SK-N-SH treated with all-trans-retinoic acid at 6 μM for 48 hours (cell line): ENCODE results near the gene CA11.

Source experiments
- ARNTL ChIP-seq: fragments of 450-650 bp; formaldehyde crosslinking; IDR thresholded peaks from 2 replicates; pipeline ENCODE4 v1.5.0; 2020; ENCODE audit warnings: low read depth, mild to moderate bottlenecking, moderate library complexity, borderline replicate concordance
- CREB5 ChIP-seq: fragments of 250-450 bp; sonication (Bioruptor Pico); IDR thresholded peaks from 2 replicates; pipeline ENCODE4 v1.5.1; 2020; ENCODE audit warnings: low read depth, mild to moderate bottlenecking, moderate library complexity
- CSDC2 ChIP-seq: fragments of 250-450 bp; sonication (Bioruptor Pico); IDR thresholded peaks from 2 replicates; pipeline ENCODE4 v1.5.0; 2020; ENCODE audit warnings: mild to moderate bottlenecking, moderate library complexity
- GLIS3 ChIP-seq: fragments of 250-450 bp; sonication (Bioruptor Pico); IDR thresholded peaks from 2 replicates; pipeline ENCODE4 v1.5.0; 2020; ENCODE audit warnings: mild to moderate bottlenecking, moderate library complexity
- OSR1 ChIP-seq: fragments of 250-450 bp; sonication (Bioruptor Pico); IDR thresholded peaks from 2 replicates; pipeline ENCODE4 v1.8.0; 2022; ENCODE audit warnings: moderate library complexity, mild to moderate bottlenecking, inconsistent platforms
- POU6F1 ChIP-seq: fragments of 250-450 bp; sonication (Bioruptor Pico); IDR thresholded peaks from 2 replicates; pipeline ENCODE4 v1.8.0; 2021; ENCODE audit warnings: low read depth, mild to moderate bottlenecking, moderate library complexity, borderline replicate concordance
- PPARA ChIP-seq: fragments of 250-450 bp; sonication (Bioruptor Pico); IDR thresholded peaks from 2 replicates; pipeline ENCODE4 v1.5.0; 2020; ENCODE audit warnings: mild to moderate bottlenecking, borderline replicate concordance
- RARB ChIP-seq: fragments of 250-450 bp; sonication (Bioruptor Pico); IDR thresholded peaks from 2 replicates; pipeline ENCODE4 v1.8.0; 2021; ENCODE audit warnings: mild to moderate bottlenecking, moderate library complexity
- TOX ChIP-seq: fragments of 250-450 bp; sonication (Bioruptor Pico); IDR thresholded peaks from 2 replicates; pipeline ENCODE4 v1.8.0; 2021; ENCODE audit warnings: mild to moderate bottlenecking, moderate library complexity, borderline replicate concordance
- ZFP3 ChIP-seq: fragments of 250-450 bp; sonication (Bioruptor Pico); IDR thresholded peaks from 2 replicates; pipeline ENCODE4 v1.5.0; 2020; ENCODE audit warnings: mild to moderate bottlenecking, moderate library complexity
- ZFP30 ChIP-seq: fragments of 450-650 bp; formaldehyde crosslinking; IDR thresholded peaks from 2 replicates; pipeline ENCODE4 v1.5.0; 2022; ENCODE audit warnings: mild to moderate bottlenecking, moderate library complexity
- ZNF8 ChIP-seq: fragments of 450-650 bp; formaldehyde crosslinking; IDR thresholded peaks from 2 replicates; pipeline ENCODE4 v1.5.0; 2020; ENCODE audit warnings: mild to moderate bottlenecking, moderate library complexity
- TF ChIP-seq, protein P1 (sequence below): fragments of 250-450 bp; sonication (Bioruptor Pico); IDR thresholded peaks from 2 replicates; pipeline ENCODE4 v1.8.0; 2020; ENCODE audit warnings: mild to moderate bottlenecking, moderate library complexity, borderline replicate concordance
- TF ChIP-seq, protein P2 (sequence below): fragments of 250-450 bp; sonication (Bioruptor Pico); IDR thresholded peaks from 2 replicates; pipeline ENCODE4 v1.5.1; 2021; ENCODE audit warnings: mild to moderate bottlenecking, moderate library complexity

DNA sequence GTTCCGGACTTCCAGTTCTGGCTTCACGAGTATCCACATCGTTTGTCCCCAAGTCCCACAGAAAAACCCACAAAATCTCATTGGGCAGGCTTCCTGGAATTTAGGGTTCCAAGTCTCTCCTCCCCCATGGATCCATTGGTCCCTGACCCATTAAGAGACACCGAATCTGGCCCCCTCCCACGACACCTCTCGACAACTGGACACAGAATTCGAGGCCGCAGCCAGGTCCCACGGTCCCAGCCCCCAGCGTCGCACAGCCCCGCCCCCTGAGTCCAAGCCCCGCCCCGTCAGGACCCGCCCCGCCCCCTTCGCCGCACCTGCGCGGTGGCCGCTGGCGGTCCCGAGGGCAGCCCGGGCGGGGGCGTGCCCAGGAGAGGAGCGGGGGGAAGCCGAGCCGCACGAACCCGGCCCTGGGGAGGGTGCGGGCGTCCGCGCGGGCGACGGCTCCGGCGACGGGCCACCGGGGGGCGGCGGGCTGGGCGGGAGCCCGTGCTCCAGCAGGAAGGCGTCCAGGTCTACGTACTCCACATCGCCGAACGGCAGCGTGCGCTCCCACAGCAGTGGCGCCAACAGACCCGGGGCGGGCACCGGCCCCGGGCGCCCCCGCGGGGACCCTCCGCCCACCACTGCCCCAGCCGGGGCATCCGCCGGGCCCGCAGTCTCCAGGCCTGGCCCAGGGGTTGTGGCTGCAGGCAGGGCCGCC, 10.6 kb downstream of the CA11 start:
- TF ChIP-seq PPARA (CRISPR knock-in tag) (no peak), CREB5 (CRISPR knock-in tag) (no peak), OSR1 (no peak), RARB (CRISPR knock-in tag) (no peak), CSDC2 (no peak), ARNTL (CRISPR knock-in tag) (no peak), POU6F1 (CRISPR knock-in tag) (no peak), TOX (CRISPR knock-in tag) (no peak), ZFP30 (no peak), ZNF8 (CRISPR knock-in tag) (no peak), ZFP3 (CRISPR knock-in tag) (no peak), GLIS3 (CRISPR knock-in tag) (no peak)
- TF ChIP-seq, protein P1, sequence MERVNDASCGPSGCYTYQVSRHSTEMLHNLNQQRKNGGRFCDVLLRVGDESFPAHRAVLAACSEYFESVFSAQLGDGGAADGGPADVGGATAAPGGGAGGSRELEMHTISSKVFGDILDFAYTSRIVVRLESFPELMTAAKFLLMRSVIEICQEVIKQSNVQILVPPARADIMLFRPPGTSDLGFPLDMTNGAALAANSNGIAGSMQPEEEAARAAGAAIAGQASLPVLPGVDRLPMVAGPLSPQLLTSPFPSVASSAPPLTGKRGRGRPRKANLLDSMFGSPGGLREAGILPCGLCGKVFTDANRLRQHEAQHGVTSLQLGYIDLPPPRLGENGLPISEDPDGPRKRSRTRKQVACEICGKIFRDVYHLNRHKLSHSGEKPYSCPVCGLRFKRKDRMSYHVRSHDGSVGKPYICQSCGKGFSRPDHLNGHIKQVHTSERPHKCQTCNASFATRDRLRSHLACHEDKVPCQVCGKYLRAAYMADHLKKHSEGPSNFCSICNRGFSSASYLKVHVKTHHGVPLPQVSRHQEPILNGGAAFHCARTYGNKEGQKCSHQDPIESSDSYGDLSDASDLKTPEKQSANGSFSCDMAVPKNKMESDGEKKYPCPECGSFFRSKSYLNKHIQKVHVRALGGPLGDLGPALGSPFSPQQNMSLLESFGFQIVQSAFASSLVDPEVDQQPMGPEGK (CRISPR knock-in tag): no peak
- TF ChIP-seq, protein P2, sequence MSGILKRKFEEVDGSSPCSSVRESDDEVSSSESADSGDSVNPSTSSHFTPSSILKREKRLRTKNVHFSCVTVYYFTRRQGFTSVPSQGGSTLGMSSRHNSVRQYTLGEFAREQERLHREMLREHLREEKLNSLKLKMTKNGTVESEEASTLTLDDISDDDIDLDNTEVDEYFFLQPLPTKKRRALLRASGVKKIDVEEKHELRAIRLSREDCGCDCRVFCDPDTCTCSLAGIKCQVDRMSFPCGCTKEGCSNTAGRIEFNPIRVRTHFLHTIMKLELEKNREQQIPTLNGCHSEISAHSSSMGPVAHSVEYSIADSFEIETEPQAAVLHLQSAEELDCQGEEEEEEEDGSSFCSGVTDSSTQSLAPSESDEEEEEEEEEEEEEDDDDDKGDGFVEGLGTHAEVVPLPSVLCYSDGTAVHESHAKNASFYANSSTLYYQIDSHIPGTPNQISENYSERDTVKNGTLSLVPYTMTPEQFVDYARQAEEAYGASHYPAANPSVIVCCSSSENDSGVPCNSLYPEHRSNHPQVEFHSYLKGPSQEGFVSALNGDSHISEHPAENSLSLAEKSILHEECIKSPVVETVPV: no peak
